ENCODE data around the gene MVB12A.

The MVB12A gene

DNA sequence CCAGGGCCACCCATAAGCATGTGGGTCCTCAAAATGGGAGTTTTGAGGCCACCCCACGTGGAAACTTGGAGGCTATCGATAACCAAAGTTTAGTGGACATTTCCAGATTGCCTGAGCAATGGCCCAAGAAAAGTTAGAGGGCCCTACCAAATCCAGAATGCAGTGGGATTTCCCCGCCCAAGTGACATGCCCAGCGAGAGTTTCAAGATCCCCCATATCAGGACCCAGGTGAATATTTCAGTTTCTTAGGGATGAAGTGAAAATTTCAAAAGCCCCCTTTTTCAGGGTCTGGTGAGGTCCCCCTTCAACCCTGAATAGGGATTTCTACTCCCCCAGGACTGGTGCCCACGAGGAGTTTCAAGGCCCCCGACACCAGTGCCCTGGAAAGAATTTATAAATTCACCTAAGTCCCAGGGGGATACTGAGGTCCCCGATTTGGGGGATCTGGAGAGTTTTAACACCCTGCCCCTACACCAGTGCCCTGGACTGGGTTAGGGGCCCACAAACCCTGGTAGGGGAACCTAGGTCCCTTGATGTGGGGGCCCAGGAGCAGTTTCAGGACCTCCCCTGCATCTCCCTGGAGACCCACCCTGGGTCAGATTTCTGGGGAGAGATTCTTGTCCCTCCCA is 15.1 kb upstream of the MVB12A start:
- no peak for DNase-seq (ENCODE audit: low spot score)

- DNase-seq (ENCODE audit: low spot score): peak; percentile 74
These were observed 14.4 kb upstream of the MVB12A start, which contains the start of gene BST2 for GRCh38 chr19:17405250-17406045. Gene BST2 (minus strand): TSS chr19:17405630. CDS start chr19:17405575, 55 bp downstream.

- no peak for DNase-seq (ENCODE audit: low spot score)
These were observed 13.6 kb upstream of the MVB12A start for GRCh38 chr19:17406046-17406886.

GRCh38 chr19:17406887-17407196 is 13.0 kb upstream of the MVB12A start:
- DNase-seq (ENCODE audit: low spot score): no peak

- no peak for DNase-seq (ENCODE audit: low spot score)
These were observed 9.9 kb upstream of the MVB12A start for GRCh38 chr19:17409990-17410389.

- no peak for DNase-seq (ENCODE audit: low spot score)
These were observed 8.0 kb upstream of the MVB12A start for GRCh38 chr19:17411801-17412200.

DNA sequence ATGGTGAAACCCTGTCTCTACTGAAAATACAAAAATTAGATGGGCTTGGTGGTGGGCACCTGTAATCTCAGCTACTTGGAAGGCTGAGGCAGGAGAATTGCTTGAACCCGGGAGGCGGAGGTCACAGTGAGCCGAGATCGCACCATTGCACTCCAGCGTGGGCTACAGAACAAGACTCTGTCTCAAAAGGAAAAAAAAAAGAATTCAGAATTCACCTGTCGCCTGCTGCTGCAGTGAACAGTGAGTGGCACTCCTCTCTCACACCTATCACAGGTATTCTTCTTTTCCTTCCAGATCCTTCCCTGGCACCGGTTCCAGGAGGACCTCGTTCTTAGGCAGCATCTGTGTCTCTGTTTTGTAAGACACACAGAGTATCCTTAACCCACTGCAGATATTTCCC is 5.8 kb upstream of the MVB12A start:
- no peak for DNase-seq (ENCODE audit: low spot score)

DNA sequence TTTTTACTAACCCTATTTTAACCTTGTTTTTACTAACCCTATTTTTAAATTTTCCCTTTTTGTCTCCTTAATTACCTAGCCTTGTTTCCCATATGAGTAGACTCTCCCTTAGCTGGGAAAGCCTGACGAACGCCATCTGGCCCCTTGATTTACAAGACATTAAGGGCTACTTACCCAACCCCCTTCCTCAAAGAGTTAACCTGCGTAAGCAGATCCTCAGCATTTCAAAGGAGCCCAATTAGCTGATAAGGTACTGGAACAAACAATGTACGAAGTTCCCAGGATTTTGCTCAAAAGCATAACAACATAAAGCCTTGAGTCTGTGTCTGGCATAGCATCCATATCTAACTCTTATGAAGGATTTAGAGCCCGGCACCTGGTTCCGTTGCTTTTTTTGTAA is 4.7 kb upstream of the MVB12A start:
- no peak for DNase-seq (ENCODE audit: low spot score)

DNA sequence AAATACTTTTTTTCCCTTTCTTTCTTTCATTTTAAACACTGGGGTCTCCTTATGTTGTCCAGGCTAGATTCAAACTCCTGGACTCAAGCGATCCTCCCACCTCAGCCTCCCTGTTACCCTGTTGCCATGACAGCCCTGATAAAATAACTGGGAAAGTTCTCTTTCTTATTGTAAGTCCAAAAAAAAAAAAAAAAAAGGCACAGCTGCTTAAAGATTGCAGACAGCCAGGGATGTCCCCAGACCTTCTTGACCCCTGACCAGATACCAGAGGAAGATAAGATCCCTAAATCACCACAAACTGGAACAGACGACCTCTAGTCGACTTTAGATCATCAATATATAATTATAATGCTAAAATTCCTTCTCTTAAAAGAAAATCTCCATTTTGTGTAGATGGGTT is 1.1 kb upstream of the MVB12A start:
- DNase-seq (ENCODE audit: low spot score): no peak

DNA sequence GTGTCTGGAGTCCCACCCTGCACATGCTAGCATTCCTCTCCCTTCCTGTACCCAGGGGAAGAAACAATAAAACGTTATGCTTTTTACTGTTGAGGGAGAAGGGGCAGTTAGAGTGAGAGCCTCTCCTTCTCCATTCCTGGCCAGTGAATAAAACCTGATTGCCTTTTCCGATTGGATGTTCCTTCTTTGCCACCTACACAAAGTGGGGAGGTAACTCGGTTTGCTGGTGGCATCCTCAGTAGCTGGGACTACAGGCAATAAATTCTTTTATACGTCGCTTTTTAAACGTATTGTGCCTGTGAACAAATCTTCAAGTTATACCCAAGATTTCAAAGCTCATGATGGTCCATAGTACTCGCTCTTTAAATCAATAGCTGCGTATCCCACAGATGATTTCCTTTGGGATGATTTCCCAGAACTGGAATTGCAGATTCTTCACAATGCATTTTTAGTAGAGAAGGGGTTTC is 660 bp upstream of the MVB12A start:
- no peak for DNase-seq (ENCODE audit: low spot score)

DNA sequence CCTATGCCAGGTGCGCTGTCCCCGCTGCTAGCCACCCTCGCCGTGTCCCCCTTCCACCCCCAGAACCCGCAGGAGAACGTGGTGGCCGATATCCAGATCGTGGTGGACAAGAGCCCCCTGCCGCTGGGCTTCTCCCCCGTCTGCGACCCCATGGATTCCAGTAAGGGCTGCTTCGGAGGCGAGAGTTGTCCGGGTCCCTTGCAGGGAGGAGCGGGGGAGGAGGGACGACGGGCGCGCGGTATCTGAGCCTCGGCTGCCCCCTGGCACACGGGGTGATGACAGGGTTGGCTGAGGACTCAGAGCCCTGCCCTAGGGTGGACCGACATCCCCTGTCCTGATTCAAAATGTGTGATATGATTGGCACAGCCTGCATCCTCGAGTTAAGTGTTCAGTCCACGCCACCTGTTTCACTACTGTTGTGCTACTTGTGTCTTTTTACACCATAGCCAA is 653 bp downstream of the MVB12A start:
- peak; percentile 31 for DNase-seq (ENCODE audit: low spot score)

DNA sequence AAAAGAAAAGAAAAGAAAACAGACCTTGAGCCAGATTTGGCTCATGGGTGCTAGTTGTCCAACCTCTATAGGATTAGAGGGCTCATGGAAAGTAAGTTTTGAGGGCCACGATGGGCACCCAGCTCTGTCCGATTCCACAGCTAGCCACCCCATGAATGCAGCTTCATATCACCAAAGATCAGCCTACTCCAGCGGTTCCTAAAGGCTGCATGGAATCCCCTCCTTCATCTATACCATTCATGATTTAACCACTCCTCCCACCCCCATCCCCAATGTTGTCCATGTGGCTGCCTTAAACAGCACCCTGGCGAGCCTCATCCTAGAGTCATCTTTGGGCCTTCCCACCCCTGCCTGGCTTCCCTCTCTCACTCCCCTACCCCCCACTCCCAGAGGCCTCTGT is 2.1 kb downstream of the MVB12A start:
- DNase-seq (ENCODE audit: low spot score): no peak

DNA sequence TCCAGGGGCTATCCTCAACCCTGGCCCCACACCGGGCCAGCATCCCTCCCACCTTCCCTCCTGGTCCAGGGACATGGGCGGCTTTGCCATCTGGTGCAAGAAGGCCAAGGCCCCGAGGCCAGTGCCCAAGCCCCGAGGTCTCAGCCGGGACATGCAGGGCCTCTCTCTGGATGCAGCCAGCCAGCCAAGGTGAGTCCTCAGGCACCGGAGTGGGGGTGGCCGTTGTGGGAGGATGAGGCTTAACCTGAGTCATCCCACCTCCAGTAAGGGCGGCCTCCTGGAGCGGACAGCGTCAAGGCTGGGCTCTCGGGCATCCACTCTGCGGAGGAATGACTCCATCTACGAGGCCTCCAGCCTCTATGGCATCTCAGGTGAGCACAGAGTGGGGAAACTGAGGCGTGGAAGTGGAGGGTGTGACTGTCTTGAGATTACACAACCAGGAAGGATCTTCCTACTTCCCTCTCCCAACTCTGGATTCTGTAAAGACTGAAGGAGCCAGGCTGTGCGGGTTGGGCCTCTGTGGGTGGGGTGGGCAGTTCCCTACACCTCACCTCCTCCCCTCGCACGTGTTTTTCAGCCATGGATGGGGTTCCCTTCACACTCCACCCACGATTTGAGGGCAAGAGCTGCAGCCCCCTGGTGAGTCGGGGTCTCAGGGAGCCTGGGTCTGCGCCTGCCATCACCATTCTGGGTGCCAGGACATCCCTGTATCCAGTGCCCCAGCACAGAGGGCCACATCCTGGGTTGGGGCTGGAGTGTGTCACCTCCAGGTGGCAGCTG is 3.8 kb downstream of the MVB12A start:
- DNase-seq (ENCODE audit: low spot score): no peak

DNA sequence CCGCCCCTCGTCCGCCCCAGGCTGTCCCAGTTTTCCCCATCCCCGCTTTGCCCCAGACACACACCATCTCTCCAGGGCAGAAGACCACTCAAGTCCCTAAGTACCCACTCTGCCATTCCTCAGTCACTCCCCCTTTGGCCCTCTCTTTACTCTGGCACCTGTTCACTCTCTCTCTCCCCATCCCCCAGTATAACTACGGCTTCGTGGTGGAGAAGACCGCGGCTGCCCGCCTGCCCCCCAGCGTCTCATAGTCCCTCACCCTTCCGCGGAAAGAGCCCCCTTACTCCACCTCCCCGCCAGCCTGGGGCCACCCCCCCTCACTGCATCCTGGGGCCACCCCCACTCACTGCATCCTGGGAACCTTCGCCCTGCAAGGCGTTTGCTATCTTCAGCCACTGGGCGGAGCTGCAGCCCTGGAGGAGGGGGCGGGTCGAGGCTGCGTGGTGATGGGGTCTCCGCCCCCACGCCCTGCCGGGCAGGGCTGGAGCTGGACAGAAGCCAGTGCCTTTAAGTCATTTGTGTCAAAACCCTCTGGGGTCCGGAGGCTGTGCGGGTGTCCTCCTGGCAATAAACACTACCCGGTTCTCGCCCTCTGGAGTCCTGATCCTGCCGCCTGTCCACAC is 5.0 kb downstream of the MVB12A start:
- peak; percentile 18 for DNase-seq (ENCODE audit: low spot score)

- no peak for DNase-seq (ENCODE audit: low spot score)
These were observed 9.8 kb downstream of the MVB12A start for GRCh38 chr19:17429641-17430113.

GRCh38 chr19:17431417-17431816 is 11.6 kb downstream of the MVB12A start:
- no peak for DNase-seq (ENCODE audit: low spot score)

GRCh38 chr19:17435218-17435617 is 15.4 kb downstream of the MVB12A start:
- no peak for DNase-seq (ENCODE audit: low spot score)

- no peak for DNase-seq (ENCODE audit: low spot score)
These were observed 16.4 kb downstream of the MVB12A start for GRCh38 chr19:17436094-17436873.

GRCh38 chr19:17436874-17437267 is 17.0 kb downstream of the MVB12A start:
- no peak for DNase-seq (ENCODE audit: low spot score)

GRCh38 chr19:17441241-17442021 is 21.6 kb downstream of the MVB12A start:
- no peak for DNase-seq (ENCODE audit: low spot score)
